ENCODE data around the gene TRAPPC3. TPM values are rescaled to one million over a fixed set of nuclear protein-coding genes. Genes with fewer than 3 reads are reported as not detected.

Gene TRAPPC3
- total and polyA plus RNA-seq, 9 of the 15 experiments (the other 6 are each of a cell fraction or from before 2014, with no cell fraction given) = 20.6 to 141 (median 112) TPM

DNA sequence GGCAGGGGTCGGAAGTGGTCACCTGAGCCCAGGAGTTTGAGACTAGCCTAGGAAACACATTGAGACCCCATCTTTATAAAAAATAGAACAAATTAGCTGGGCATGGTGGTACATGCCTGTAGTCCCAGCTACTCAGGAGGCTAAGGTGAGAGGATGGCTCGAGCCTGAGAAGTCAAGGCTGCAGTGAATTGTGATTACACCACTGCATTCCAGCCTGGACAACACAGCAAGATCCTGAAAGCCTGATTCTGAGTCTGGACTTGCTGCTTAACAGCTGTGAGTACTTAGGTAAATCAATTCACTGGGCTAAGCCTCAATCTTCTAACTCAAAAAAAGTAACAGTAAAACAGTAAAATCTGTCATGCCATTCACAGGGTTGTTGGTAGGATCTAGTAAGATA is 4.9 kb downstream of the TRAPPC3 start:
- H3K27ac ChIP-seq (ENCODE audit: extremely low read depth, low read depth, low read length) = no peak overlapping the region
- CTCF ChIA-PET (ENCODE audit: low intra/inter-chr PET ratio) = no interaction called here
- H3K9ac ChIP-seq (ENCODE audit: insufficient read depth in 1 of 2, low read depth in 2 of 2, low read length in 2 of 2) = no peak overlapping the region
- 0 out of 2 replicates have a peak, but pooled peaks cover 2% of the 10 kb centered on the region for H3K9me3 ChIP-seq (replicated peaks; ENCODE audit: control insufficient read depth, insufficient read depth, low read depth, low read length)
- BruUV-seq (replicated peaks) = no TSS peak
- peaks cover 11% of the 10 kb centered on the region; the same call in 1 of the 2 replicates for H4K20me1 ChIP-seq (replicated peaks; ENCODE audit: control insufficient read depth, insufficient read depth, low read length)
- no peaks in the 10 kb centered on the region for H3K27me3 ChIP-seq (ENCODE audit: control insufficient read depth in 2 of 2, insufficient read depth in 2 of 2, low read length in 2 of 2)
- peaks cover 68% of the 10 kb centered on the region for H3K79me2 ChIP-seq (ENCODE audit: control insufficient read depth, insufficient read depth, low read length)
- FAIRE-seq = no peak
- H3K4me3 ChIP-seq = no peak overlapping the region
- 98% methylated on average over 2 of the region's 2 CpGs for WGBS (ENCODE audit: insufficient coverage, low coverage, missing lambda C conversion rate)
- H3K9me1 ChIP-seq (ENCODE audit: control insufficient read depth, insufficient read depth, low read length) = peaks cover 4% of the 10 kb centered on the region
- POLR2A ChIA-PET = interaction anchor here (1.1 to 1.3 kb wide), 3 partner anchors 8 to 141 kb away, joined by 4 to 5 read pairs (median 4); no protein-coding TSS in a partner anchor
- DNase-seq (ENCODE audit: extremely low read depth in 1 of 4, low spot score in 3 of 4) = no peak
- ATAC-seq = no peak
- H3K4me2 ChIP-seq (ENCODE audit: insufficient read depth, low read length) = no peak overlapping the region
- TF ChIP-seq BCOR (IDR thresholded peaks at IDR 0.05) (0 out of 2 replicates have a peak, but pooled peaks have one; percentile 17), KDM1A (IDR thresholded peaks at IDR 0.05) (peak in 1 of 2 experiments; percentile 57; a peak in 2 of 4 replicates), ZNF121 (CRISPR knock-in tag; conservative IDR thresholded peaks at IDR 0.05) (peak; percentile 98), PCBP2 (IDR thresholded peaks at IDR 0.05; ENCODE audit: low read depth, low read length, poor library complexity, severe bottlenecking) (no peak), RBM25 (IDR thresholded peaks at IDR 0.05; ENCODE audit: low read depth, low read length, severe bottlenecking) (peak; percentile 58), POLR2AphosphoS2 (IDR thresholded peaks at IDR 0.05; ENCODE audit: low read length) (no peak)
- TF ChIP-seq, protein P1, sequence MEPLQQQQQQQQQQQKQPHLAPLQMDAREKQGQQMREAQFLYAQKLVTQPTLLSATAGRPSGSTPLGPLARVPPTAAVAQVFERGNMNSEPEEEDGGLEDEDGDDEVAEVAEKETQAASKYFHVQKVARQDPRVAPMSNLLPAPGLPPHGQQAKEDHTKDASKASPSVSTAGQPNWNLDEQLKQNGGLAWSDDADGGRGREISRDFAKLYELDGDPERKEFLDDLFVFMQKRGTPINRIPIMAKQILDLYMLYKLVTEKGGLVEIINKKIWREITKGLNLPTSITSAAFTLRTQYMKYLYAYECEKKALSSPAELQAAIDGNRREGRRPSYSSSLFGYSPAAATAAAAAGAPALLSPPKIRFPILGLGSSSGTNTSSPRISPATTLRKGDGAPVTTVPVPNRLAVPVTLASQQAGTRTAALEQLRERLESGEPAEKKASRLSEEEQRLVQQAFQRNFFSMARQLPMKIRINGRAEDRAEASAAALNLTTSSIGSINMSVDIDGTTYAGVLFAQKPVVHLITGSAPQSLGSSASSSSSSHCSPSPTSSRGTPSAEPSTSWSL (CRISPR knock-in tag; IDR thresholded peaks at IDR 0.05; ENCODE audit: borderline replicate concordance) = no peak
- TF ChIP-seq, protein P2, sequence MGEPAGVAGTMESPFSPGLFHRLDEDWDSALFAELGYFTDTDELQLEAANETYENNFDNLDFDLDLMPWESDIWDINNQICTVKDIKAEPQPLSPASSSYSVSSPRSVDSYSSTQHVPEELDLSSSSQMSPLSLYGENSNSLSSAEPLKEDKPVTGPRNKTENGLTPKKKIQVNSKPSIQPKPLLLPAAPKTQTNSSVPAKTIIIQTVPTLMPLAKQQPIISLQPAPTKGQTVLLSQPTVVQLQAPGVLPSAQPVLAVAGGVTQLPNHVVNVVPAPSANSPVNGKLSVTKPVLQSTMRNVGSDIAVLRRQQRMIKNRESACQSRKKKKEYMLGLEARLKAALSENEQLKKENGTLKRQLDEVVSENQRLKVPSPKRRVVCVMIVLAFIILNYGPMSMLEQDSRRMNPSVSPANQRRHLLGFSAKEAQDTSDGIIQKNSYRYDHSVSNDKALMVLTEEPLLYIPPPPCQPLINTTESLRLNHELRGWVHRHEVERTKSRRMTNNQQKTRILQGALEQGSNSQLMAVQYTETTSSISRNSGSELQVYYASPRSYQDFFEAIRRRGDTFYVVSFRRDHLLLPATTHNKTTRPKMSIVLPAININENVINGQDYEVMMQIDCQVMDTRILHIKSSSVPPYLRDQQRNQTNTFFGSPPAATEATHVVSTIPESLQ (CRISPR knock-in tag; IDR thresholded peaks at IDR 0.05) = 0 out of 2 replicates have a peak, but pooled peaks have one; percentile 32
- H3K4me1 ChIP-seq (replicated peaks in 1 of 2; ENCODE audit: control insufficient read depth in 2 of 2, insufficient read depth in 2 of 2, low read length in 2 of 2) = peaks cover 3 to 6% of the 10 kb centered on the region in 2 experiments; a peak in 3 of 5 replicates
- intact Hi-C loops (cut with micrococcal nuclease) = no loop called here
- in situ Hi-C loops (cut with MboI) = no loop called here
- no peak overlapping the region for H2AFZ ChIP-seq (ENCODE audit: low read depth, low read length)
- H3K36me3 ChIP-seq (ENCODE audit: control insufficient read depth, insufficient read depth, low read length) = peaks cover 49% of the 10 kb centered on the region

All from K562 (cell line).